Upper lobe of left lung (tissue), 6 donors: ENCODE results near the gene USP2. TPM values are rescaled to one million over a fixed set of nuclear protein-coding genes. Genes with fewer than 3 reads are reported as not detected.
A peak's percentile ranks its signal among the peaks of the same experiment; 100 is the strongest.

ENCODE experiments used
- ATAC-seq, 2 donors: fragments of 200-7000 bp; cut with Tn5 transposase; one replicate each; pipeline ENCODE4 v1.9.1; 2022; ENCODE audit warnings: mild to moderate bottlenecking in 2 of 2, moderate library complexity in 2 of 2; ENCODE audit not compliant: low FRiP score in 2 of 2
- DNase-seq, 2 donors: peaks; one replicate each; pipeline ENCODE4 v3.0.0-alpha.2; 2019 to 2020
- H3K27ac ChIP-seq, 4 donors: fragments of 200-600 bp; sonication (generic); one replicate each; pipeline ENCODE4 v1.5.1; 2016 to 2019
- H3K27me3 ChIP-seq, 4 donors: fragments of 200-600 bp; sonication (generic); one replicate each; pipeline ENCODE4 v1.5.1; 2017 to 2019
- H3K36me3 ChIP-seq, 4 donors: fragments of 200-600 bp; sonication (generic); one replicate each; pipeline ENCODE4 v1.5.1; 2016 to 2019
- H3K4me1 ChIP-seq, 4 donors: fragments of 200-600 bp; sonication (generic); one replicate each; pipeline ENCODE4 v1.5.1; 2018 to 2019
- H3K4me3 ChIP-seq, 4 donors: fragments of 200-600 bp; sonication (generic); one replicate each; pipeline ENCODE4 v1.5.1; 2017 to 2019; ENCODE audit warnings: mild to moderate bottlenecking in 2 of 4, moderate library complexity in 1 of 4
- H3K9me3 ChIP-seq, 4 donors: fragments of 200-600 bp; sonication (generic); one replicate each; pipeline ENCODE4 v1.5.1; 2018 to 2019
- EP300 ChIP-seq, 4 donors: sonication (generic); formaldehyde crosslinking; IDR thresholded peaks; one replicate each; pipeline ENCODE4 v1.5.1; 2017; ENCODE audit warnings: antibody characterized with exemption in 4 of 4, control low read depth in 2 of 4
- POLR2A ChIP-seq, 4 donors: fragments of 450-650 bp; IDR thresholded peaks; one replicate each; pipeline ENCODE4 v1.5.1; 2016 to 2017; ENCODE audit warnings: antibody characterized with exemption in 4 of 4, mild to moderate bottlenecking in 2 of 4
- POLR2AphosphoS5 ChIP-seq, 2 donors: sonication (generic); formaldehyde crosslinking; IDR thresholded peaks; one replicate each; pipeline ENCODE4 v1.5.1; 2017; ENCODE audit warnings: antibody characterized with exemption in 2 of 2
- WGBS, 2 donors: methylation state at CpG; one replicate each; pipeline ENCODE4 v1.1.5; 2017 to 2018; 5-methylcytosine and 5-hydroxymethylcytosine counted together
- total RNA-seq, 6 donors: library from RNA; depleted of rRNA in 4 of 6; stranded (reverse); fragments of >200 nt in 4 of 6; gene quantifications; one replicate each; pipeline versions ENCODE4 v1.1.0 to v1.2.1, GENCODE V29; 2016 to 2021
- TF ChIP-seq, protein P1 (sequence below), 6 experiments: fragments of 450-650 bp in 4 of 6; fragments of 200-600 bp in 2 of 6; sonication (generic) in 2 of 6; IDR thresholded peaks; one replicate each; pipeline ENCODE4 v1.5.1; 2016 to 2019; ENCODE audit warnings: antibody characterized with exemption in 6 of 6
- donor health status: DM: no; HTN: no; CAD: no; lungs with moderate emphysema.
- donor health status: DM: no; HTN: yes; CAD: no; lungs with severe emphysema.

Gene USP2
- total RNA-seq, 6 donors from 2014 or later: 1.7 to 5.0 (median 3.0) TPM

DNA sequence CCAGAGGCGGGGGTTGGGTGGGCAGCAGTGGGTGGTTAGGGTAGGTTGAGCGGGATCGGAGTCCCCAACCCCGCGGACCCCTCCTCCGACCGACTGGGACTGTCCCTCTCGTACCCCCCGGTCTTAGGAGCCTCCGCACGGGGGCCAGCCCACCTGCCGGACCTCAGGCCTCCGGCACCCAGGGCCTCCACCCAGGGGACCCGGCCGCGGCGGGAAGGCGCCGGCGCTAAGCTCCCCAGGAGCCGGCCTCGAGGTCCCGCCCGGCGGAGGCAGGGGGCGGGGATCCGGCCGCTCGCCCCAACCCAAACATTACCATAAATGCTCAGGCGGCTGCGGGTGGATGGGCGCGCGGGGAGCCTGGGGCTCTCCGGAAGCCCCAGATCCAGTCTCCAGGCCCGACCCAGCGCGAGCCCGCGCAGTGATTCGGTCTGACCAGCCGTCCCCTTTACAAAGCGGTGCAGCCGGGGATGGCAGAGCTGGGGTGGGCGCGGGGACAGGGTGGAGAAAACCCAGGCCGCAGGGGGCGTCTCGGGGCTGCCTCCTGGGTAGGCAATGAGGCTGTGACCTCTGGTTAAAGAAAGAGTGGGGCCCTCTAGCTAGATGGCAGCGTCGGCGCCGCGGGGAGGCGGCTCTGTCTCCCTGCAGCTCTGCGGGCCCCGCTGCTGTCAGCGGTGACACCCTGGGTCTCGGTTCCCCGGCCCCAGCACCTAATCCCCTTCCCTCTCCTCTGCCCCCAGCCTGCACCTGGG, 60.5 kb downstream of the USP2 start:
- TF ChIP-seq POLR2A (IDR thresholded peaks at IDR 0.05) (peak in 2 of 4 donors; percentile 30 to 56), POLR2AphosphoS5 (IDR thresholded peaks at IDR 0.05) (peak in 1 of 2 donors; percentile 40), EP300 (IDR thresholded peaks at IDR 0.05) (no peak)
- TF ChIP-seq, protein P1, sequence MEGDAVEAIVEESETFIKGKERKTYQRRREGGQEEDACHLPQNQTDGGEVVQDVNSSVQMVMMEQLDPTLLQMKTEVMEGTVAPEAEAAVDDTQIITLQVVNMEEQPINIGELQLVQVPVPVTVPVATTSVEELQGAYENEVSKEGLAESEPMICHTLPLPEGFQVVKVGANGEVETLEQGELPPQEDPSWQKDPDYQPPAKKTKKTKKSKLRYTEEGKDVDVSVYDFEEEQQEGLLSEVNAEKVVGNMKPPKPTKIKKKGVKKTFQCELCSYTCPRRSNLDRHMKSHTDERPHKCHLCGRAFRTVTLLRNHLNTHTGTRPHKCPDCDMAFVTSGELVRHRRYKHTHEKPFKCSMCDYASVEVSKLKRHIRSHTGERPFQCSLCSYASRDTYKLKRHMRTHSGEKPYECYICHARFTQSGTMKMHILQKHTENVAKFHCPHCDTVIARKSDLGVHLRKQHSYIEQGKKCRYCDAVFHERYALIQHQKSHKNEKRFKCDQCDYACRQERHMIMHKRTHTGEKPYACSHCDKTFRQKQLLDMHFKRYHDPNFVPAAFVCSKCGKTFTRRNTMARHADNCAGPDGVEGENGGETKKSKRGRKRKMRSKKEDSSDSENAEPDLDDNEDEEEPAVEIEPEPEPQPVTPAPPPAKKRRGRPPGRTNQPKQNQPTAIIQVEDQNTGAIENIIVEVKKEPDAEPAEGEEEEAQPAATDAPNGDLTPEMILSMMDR (IDR thresholded peaks at IDR 0.05): no peak
- H3K36me3 ChIP-seq: no peaks in the 10 kb centered on the region
- no peaks in the 10 kb centered on the region for H3K9me3 ChIP-seq
- DNase-seq (peak; percentile 45 to 92), ATAC-seq (peak; percentile 47 to 67)
- H3K4me3 ChIP-seq: peak overlapping the region; percentile 8 to 59 (median 49)
- peaks cover 46 to 67% (median 53%) of the 10 kb centered on the region in 4 donors for H3K4me1 ChIP-seq
- H3K27ac ChIP-seq: peak overlapping the region; percentile 88 to 96 (median 92)
- WGBS, 2 donors: 3 to 9% methylated on average over 12 to 22 of the region's 60 CpGs
- H3K27me3 ChIP-seq: peaks cover 0 to 25% (median 10%) of the 10 kb centered on the region in 4 donors

DNA sequence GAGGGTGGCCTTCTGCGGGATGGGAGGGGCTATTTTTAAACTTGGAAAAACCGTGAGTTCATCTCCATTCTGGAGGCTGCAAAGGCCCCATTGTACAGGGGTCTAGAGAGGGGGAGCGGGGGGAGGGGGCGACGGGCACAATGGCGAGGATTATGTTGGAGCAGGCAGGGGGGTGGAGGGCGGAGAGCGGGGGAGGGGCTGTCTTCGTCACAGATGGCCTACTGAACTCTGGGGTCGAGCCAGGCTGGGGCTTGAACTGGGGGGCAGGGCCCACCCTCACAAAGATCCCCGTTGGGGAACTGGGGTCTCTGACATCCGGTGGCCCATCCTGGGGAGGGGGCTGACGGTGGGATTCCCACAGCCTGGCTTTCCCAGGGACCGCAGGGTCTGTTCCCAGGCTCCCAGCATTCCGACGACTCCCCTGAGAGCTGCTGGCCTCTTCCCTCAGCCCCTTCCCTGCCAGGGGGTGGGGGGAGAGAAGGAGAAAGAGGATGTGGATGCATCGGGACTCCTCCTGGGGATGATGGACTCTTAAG, 61.2 kb downstream of the USP2 start:
- no peaks in the 10 kb centered on the region for H3K9me3 ChIP-seq
- H3K27ac ChIP-seq: peak overlapping the region; percentile 88 to 96 (median 92)
- H3K36me3 ChIP-seq: no peaks in the 10 kb centered on the region
- H3K4me1 ChIP-seq: peaks cover 52 to 74% (median 60%) of the 10 kb centered on the region in 4 donors
- H3K4me3 ChIP-seq: peak overlapping the region in 3 of 4 donors; percentile 41 to 59 (median 57)
- TF ChIP-seq POLR2A (IDR thresholded peaks at IDR 0.05): no peak
- TF ChIP-seq EP300 (IDR thresholded peaks at IDR 0.05): no peak
- TF ChIP-seq, protein P1 (IDR thresholded peaks at IDR 0.05): no peak
- TF ChIP-seq POLR2AphosphoS5 (IDR thresholded peaks at IDR 0.05): no peak
- ATAC-seq: no peak
- H3K27me3 ChIP-seq: peaks cover 0 to 31% (median 13%) of the 10 kb centered on the region in 4 donors
- WGBS, 2 donors: 36 to 46% methylated on average over 14 to 15 of the region's 17 CpGs
- peak in 1 of 2 donors; percentile 46 for DNase-seq

DNA sequence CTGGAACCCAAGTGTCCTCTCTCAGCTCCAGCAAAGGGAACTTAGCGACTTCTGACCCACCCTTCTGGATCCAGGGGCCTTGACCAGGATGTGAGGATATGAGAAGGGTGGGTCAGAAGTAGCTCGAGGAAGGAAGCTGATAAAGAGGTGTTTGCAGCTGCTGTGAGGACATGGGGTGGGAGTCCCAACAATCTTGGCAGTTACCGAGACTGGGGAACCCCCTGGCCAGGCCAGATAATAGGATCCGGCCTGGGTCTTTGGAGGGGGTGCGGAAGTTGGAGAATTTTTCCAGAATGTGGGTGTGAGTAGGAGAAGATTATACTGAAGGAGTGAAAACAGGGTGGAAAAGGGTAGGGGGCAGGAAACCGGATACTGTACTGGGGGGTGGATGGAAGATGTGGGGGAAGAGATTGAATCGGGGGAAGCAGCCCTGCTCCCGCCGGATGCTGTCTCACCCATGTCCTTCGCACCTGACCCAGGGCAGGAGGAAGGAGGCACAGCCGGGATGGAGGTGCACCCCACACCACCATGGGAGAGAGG, 61.7 kb downstream of the USP2 start:
- peak in 1 of 4 donors; percentile 43 for TF ChIP-seq EP300 (IDR thresholded peaks at IDR 0.05)
- TF ChIP-seq, protein P1 (IDR thresholded peaks at IDR 0.05): no peak
- peak in 1 of 2 donors; percentile 58 for TF ChIP-seq POLR2AphosphoS5 (IDR thresholded peaks at IDR 0.05)
- no peak for TF ChIP-seq POLR2A (IDR thresholded peaks at IDR 0.05)
- Histone ChIP-seq H3K4me1 (peaks cover 55 to 79% (median 64%) of the 10 kb centered on the region in 4 donors), H3K9me3 (no peaks in the 10 kb centered on the region), H3K36me3 (peaks cover 0 to under 1% (median 0%) of the 10 kb centered on the region in 4 donors), H3K4me3 (peak overlapping the region in 1 of 4 donors; percentile 57), H3K27me3 (peaks cover 0 to 36% (median 15%) of the 10 kb centered on the region in 4 donors), H3K27ac (peak overlapping the region; percentile 88 to 96 (median 92))
- no peak for ATAC-seq
- 41 to 52% methylated on average over 11 of the region's 11 CpGs for WGBS, 2 donors
- no peak for DNase-seq

DNA sequence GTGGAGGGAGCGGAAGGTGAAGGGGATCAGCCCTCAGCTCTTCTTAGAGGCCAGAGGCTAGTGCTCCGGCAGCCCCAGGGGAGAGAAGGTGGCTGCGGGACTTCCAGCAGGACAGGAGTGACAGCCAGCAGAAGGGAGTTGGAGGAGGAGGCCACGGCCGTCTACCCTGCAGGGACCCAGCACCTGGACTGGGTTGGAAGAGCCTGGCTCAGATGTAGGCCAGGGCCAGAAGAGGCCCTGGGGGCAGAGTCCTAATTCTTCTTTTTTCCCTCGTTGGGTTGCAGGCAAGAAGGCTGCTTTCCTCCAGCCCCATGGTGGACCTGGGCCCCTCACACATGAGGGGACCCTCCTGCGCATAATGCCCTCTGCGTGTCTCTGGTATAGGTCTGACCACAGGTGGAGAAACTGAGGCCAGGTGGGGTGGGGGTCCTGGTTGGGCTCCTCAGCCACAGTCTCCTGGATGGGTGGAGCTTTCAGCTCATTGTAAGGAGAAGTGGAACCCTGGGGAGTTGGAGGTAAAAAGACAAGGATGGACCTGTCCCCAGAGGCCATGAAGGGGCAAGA, 62.3 kb downstream of the USP2 start:
- H3K27ac ChIP-seq: peak overlapping the region; percentile 88 to 96 (median 92)
- H3K4me1 ChIP-seq: peaks cover 55 to 79% (median 64%) of the 10 kb centered on the region in 4 donors
- no peak for ATAC-seq
- peak overlapping the region in 1 of 4 donors; percentile 11 for H3K4me3 ChIP-seq
- no peak for DNase-seq
- WGBS, 2 donors: 76 to 85% methylated on average over 7 to 8 of the region's 8 CpGs
- peaks cover 0 to 6% (median 0%) of the 10 kb centered on the region in 4 donors for H3K36me3 ChIP-seq
- H3K27me3 ChIP-seq: peaks cover 0 to 36% (median 15%) of the 10 kb centered on the region in 4 donors
- H3K9me3 ChIP-seq: no peaks in the 10 kb centered on the region
- TF ChIP-seq POLR2A (IDR thresholded peaks at IDR 0.05): no peak
- TF ChIP-seq, protein P1 (IDR thresholded peaks at IDR 0.05): peak in 1 of 6 experiments; percentile 13
- no peak for TF ChIP-seq POLR2AphosphoS5 (IDR thresholded peaks at IDR 0.05)
- TF ChIP-seq EP300 (IDR thresholded peaks at IDR 0.05): no peak
